GM21528 (cell line): ENCODE results near the gene SLC37A3.
"Not testable (repeated sequence)": the region's sequence is repeated elsewhere in the genome, so short reads cannot be mapped to it uniquely, and the experiment has no call there.

Source experiments
- ATAC-seq: cut with Tn5 transposase; IDR thresholded peaks from one replicate; pipeline ENCODE4 v1.9.1; 2021; ENCODE audit warnings: mild to moderate bottlenecking, moderate library complexity; ENCODE audit not compliant: unreplicated experiment, low FRiP score

The SLC37A3 gene, protein sequence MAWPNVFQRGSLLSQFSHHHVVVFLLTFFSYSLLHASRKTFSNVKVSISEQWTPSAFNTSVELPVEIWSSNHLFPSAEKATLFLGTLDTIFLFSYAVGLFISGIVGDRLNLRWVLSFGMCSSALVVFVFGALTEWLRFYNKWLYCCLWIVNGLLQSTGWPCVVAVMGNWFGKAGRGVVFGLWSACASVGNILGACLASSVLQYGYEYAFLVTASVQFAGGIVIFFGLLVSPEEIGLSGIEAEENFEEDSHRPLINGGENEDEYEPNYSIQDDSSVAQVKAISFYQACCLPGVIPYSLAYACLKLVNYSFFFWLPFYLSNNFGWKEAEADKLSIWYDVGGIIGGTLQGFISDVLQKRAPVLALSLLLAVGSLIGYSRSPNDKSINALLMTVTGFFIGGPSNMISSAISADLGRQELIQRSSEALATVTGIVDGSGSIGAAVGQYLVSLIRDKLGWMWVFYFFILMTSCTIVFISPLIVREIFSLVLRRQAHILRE

DNA sequence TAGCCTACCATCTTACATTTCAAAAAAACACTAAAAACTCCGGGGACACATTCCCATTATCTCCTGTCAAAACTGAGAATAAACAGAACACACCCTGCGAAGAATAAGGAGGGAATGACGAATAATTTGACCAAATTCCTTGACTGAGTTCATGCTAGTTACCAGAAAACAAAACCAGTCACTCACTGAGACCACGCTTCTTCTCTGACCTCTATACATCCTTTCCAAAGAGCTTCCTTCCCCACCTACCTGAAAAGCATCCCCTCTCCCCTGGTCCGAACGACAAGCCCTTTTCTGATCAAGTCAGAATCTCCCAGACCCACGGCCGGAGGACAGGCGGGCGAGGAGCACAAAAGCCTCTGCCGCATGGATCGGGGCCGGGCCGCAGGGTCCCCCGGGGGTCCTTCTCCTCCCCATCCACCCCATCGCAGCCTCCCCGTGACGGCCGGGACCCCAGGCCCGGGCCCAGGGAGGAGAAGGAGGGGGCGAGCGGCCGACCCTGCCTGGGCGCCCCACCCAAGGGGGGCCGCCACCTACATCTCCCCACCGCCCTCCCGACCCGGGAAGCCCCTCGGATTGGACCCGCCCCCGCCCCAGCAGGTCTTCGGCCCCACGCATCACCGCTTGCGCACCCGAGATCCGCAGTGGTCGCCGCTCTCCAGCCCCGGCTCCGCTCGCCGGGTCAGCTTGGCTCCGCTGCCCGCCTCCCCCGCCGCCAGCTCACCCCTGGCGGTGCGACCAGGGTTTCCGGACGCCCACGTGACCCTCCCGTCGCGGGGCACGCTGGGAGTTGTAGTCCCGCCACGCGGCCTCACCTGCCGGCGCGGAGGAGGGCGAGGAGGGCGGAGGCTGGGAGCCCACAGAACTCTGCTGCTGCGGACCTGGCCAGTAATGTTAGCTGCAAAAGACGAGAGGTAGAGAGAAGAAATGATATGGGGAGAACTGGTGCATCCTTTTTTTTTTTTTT is at the start of gene SLC37A3:
TSS of gene SLC37A3 (minus strand) at position 747 of the 967 bp plus-strand sequence. CDS start 16,004 bp downstream, outside the sequence.
- peak; percentile 97 for ATAC-seq

DNA sequence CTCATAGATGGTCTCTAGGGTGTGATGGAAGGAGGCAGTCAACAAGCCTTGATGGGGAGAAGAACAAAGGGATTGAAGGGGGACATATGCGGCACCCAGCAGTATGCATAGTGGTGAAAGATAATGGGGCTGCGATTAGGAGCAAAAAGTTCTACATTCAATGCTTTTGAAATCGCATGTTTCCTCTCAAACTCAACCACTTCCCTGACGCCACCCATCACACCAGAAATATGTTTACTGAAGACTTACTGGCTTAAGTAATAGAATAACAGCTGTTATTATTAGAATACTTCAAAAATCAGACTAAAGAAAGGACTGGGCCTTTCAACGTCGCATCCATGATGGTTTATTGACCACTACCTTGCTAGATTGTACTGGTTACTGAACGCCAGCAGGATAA is 49.5 kb upstream of the SLC37A3 start:
- no peak for ATAC-seq

DNA sequence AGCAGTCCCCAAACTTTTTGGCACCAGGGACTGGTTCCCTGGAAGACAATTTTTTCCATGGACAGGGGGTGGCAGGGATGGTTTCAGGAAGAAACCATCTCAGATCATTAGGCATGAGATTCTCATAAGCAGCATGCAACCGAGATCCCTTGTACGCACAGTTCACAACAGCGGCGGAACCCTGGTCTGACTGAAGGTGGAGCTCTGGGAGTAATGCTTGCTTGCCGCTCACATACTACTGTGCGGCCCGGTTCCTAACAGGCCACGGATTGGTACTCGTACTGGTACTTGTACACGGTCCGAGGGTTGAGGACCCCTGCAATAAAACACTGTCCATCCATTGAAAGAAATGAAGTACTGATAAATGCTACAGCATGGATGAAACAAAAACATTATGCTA is 48.1 kb upstream of the SLC37A3 start:
- ATAC-seq = no peak

DNA sequence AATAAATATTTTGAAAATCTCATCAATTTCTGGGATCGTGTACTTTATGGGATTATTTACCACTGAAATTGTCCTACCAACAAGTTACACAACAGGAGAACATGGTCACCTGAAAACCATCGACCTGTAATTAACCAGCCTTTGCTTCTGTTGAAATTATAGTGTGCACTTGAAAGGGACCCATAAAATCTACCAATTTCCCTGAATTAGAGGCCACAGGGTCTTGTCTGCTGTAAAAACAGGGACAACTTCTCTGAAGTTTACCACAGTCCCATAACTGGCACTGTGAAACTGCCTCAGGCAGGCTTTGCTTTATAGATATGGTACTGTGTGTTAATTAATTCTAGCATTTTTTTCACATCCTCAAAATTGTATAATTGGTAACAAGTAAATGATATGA is 43.2 kb upstream of the SLC37A3 start:
- no peak for ATAC-seq

DNA sequence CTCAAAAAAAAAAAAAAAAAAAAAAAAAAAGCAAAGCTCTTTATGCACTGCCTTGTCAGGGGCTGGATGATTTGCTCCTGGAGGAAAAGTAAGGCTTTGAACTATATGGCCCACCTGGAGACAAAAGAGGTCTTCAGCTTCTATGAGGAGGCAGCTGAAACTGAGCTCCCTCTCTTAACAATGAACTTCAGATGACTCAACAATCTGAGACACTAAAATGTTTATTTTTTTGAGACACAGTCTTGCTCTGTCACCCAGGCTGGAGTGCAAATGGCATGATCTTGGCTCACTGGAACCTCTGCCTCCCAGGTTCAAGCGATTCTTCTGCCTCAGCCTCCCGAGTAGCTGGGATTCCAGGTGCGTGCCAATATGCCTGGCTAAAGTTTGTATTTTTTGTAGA is 42.3 kb upstream of the SLC37A3 start:
- no peak for ATAC-seq

DNA sequence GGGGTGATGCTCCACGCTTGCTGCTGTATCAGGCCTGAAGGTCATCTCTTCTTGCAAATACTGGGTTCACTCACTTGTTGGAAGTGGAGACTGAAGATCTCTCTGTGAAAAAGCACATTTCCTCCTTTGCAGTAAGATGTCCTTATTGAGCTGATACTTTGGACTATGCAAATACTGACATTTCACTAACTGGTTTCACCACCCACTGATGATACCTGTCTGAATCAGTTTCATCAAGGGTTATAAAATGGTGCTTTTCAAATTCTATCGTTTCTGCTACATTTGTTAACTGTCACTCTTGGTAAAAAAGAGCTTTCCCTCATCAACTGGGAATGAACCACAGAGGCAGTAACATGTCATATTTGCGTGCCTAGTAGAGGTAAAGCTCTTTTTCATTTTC is 41.0 kb upstream of the SLC37A3 start:
- ATAC-seq = no peak

DNA sequence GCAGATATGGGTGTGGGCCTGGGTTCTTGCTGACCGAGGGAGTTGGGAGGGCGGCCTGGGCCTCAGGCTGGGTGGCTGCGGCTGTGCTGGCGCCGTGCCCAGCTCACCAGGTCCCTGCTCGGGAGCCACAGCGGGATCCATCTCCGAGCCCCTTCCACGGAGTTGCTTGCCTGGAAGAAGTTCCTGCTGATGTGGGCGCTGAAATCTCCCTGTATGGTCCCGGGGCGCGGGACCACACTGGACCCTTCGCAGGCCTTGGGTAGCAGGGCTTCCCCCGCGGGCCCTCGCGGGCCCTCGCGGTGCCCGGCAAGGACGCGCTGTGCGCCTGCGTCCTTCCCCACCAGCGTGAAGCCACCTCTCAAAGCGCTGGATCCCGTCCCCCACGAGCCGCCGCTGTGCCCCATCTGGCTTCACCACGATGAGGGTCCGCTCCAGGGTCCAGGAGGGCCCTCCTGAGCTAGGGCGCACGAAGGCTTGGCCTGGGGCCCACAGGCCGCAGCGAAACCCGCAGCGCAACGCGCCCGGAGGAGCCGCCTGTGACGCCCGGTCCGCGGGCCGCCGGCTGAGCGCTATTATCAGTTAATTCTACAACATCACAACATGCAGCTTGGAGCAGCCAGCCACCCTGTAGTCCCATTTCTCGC is 37.0 kb upstream of the SLC37A3 start:
- no peak for ATAC-seq

DNA sequence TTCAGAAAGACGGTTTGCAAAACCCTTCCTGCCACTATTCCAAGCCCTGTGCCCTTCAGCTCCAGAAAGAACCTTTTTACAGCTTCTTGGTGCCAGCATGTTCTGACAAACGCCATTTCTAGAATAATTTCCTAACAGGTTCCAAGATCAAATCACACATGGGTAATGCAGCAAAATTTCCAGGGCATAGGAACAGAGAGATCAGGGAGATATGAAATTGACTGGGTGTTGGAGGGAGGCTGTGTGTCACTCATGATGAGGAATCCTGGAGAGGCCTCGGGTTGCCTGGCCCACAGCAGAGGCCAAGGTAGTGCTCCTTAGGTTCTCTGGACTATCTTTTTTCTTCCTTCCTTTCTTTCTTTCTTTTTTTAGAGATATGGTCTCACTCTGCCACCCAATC is 35.1 kb upstream of the SLC37A3 start:
- no peak for ATAC-seq

DNA sequence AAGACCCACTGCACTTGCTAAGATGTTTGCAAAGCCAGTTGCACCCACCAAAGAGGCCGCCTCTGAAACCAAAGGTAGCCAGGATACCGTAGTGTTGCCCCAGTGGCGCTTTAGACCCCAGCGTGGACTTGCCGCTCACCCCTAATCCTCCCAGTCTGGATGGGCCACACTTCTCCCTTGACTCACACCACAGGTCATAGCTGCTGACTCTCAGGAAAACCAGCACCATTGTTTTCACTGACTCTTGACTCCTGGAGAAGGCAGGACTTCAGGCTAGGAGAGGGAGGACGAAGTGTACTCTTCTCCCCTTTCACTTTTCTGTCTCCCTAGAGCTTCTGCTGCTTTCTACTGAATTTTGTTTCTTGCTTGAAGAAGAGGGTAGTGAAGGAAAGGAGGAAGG is 27.8 kb upstream of the SLC37A3 start:
- no peak for ATAC-seq

DNA sequence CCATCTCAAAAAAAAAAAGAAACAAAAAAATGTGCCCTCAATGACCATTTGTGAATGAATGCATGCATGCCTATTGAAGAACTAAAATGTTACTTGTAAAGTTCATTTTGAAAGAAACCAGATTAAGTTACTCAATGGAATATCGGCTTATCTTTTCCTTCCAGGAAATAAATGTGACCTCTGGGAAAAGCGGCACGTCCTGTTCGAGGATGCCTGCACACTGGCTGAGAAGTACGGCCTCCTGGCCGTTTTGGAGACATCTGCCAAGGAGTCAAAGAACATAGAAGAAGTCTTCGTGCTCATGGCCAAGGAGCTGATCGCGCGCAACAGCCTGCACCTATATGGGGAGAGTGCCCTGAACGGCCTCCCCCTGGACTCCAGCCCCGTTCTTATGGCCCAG is 27.4 kb upstream of the SLC37A3 start:
- no peak for ATAC-seq

DNA sequence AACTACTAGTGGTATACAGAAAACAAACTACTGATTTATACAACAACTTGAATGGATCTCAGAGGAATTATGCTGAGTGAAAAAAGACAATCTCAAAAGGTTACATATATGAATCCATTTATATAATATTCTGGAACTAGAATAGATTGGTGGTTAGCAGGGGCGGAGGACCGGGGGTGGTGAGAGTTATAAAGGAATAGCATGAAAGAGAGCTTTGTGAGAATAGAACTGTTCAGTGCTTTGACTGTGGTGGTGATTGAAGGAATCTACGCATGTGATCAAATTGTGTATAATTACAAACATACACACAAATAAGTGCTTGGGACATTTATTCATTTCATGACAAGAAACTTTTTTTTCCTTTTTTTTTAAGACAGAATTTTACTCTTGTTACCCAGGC is 25.2 kb upstream of the SLC37A3 start:
- no peak for ATAC-seq

DNA sequence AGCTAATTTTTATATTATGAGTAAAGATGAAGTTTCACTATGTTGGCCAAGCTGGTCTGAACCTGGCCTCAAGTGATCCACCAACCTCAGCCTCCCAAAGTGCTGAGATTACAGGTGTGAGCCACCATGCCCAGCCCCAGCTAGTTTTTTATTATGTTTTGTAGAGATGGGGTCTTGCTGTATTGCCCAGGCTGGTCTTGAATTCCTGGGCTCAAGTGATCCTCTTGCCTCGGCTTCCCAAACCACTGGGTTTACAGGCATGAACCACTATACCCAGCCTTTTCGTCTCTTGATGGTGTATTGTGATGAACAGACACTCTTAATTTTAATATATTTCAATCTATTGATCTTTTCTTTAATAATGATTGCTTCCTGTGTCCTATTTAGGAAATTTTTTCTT is 23.2 kb upstream of the SLC37A3 start:
- no peak for ATAC-seq

DNA sequence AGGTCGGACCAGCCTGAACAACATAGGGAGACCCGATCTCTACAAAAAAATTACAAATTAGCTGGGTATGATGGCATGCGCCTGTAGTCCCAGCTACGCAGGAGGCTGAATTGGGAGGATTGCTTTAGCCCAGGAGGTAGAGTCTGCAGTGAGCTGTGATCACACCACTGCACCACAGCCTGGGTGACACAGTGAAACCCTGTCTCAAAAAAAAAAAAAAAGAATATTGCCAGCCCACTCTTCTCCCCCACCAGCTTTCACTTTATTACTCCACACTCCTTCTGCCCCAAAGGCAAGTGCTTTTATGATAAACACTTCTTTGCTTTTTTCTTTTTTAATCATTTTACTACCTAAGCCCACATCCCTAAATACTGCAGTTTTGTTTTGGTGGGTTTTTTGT is 20.3 kb upstream of the SLC37A3 start:
- ATAC-seq = no peak

DNA sequence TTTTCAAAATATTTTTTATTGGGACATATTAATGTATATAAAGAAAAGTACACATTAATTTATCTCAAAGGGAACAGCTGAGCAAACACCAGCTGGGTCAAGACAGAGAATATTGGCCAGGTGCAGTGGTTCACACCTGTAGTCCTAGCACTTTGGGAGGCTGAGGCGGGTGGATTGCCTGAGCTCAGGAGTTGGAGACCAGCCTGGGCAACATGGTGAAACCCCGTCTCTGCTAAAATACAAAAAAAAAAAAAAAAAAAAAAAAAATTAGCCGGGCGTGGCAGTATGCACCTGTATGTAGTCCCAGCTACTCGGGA is 19.8 kb upstream of the SLC37A3 start:
- ATAC-seq = not testable (repeated sequence)

DNA sequence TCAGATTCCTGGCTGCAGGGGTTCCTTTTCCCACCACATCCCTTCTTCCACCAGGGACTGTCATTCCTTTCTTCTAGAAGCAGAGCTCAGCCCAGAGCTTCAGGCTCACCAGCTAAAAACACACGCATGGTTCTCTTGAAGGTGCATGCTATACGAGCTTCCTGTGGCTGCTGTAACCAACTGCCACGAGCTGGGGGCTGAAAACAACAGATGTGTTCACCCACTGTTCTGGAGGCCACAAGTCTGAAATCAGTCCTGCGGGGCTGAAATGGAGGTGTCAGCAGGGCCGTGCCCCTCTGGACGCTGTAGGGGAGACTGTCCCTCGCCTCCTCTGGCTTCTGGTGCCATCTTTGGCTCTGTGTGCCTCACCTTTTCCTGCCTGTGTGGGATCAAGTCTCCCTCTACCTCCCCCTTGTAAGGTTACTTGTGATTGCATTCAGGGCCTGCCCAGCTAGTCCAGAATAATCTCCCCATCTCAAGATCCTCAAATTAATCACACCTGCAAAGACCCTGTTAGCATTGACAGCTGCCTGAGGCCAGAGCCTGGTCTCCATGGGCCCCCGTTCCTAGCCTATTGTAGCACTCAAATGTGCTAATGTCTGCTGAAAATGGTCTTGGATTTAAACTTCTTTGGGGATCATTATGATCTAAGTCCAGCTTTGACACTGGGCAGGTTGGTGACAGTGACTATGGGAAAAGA is 19.3 kb upstream of the SLC37A3 start:
- no peak for ATAC-seq

DNA sequence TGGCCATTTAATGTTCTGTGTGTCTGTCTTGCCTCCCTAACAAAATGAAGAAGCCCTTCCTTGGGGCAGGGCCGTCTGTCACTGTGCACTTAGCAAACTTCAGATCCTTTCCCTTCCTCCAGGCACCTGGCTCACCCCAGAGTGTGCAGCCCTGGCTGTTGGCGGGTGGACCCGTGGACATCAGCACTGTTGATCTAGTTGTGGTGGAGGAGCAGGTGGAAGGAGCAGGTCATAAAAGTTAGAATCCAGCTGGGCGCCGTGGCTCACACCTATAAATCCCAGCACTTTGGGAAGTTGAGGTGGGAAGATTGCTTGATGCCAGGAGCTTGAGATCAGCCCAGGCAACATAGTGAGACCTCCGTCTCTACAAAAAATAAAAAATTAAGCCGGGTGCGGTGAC is 18.2 kb upstream of the SLC37A3 start:
- ATAC-seq = no peak

DNA sequence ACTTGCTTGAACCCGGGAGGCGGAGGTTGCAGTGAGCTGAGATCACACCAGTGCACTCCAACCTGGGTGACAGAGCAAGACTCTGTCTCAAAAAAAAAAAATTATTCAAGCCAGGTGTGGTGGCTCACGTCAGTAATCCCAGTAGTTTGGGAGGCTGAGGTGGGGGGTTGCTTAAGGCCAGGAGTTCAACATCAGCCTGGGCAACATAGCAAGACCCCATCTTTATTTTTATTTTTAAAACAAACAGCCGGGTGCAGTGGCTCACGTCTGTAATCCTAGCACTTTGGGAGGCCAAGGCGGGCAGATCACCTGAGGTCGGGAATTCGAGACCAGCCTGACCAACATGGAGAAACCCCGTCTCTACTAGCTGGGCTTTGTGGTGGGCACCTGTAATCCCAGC is 17.5 kb upstream of the SLC37A3 start:
- not testable (repeated sequence) for ATAC-seq

DNA sequence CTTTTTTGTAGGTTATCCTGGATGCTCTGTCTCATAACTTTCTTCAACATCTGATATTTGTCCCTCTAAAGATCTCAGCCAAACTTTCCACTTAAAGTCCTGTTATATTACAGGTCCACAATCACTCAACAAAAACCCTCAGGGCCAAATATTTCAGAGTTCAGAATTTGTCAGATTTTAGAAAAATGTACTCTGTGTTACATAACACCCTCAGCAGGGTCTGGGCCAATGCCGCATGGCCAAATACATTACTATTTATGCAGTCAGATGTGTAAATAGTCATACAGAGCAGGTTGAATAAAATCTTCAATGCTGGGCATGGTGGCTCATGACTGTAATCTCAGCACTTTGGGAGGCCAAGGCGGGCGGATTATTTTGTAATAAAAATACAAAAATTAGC is 17.0 kb upstream of the SLC37A3 start:
- ATAC-seq = no peak

DNA sequence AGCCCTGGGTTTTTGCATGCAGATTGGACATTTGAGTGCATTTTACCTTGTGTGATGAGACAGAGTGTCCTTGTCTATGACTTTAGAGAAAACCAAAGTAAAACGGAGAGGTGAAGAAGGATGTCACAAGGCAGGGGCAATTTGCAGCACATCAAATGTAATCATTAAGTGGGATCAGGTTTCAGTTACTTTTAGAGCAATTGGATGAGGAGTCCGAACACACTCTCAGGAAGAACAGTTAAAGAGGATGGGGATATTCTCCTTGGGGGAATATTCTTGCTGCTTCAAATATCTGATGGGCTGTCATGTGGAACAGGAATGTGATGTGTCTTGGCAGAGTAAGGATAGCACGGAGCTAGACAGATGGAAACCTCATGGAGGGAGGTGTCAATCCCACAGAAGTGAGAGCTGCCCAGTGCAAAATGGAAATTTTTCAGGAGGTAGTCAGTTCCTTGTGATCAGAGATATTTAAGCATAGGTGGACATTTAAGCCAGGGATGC is 6.3 kb upstream of the SLC37A3 start:
- no peak for ATAC-seq

DNA sequence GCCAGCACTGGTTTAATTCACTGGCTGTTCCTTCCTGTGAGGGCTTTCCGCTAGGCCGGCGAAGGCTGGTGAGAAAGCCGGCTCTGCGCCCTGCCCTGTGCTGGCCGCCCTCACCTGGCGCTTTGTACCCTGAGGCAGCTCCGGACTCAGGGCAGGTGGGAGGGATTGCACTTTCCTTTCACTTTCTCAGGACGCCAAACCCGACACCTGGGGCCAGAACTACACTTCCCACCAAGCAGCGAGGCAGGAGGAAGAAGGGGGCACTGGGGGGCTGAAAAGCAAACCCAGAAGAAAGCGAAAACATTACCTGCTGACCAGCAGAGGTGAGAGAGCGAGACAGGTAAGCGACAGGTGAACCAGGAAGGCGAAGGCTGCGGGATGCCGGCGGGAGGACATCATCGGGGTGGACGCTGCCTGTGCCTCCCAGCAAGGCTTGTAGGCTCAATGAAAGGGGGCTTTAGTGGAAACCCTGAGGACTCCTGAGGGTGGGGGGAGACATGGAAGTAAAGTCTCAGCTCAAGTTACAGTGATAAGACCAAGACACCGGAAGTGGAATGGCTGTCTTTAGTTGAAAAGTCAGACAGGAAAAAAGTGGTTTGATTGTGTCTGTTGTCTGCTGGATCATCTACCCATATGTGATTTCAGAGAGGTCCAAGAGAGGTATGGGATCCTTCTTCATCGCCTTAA is 5.7 kb upstream of the SLC37A3 start, which contains the start of gene RAB19:
TSS of gene RAB19 (plus strand) at position 181 of the 687 bp plus-strand sequence. CDS start 3,589 bp downstream, outside the sequence.
- no peak for ATAC-seq
